DND-41 (cell line): Measurements from ENCODE around the gene ACVR1C.

Experiments
- ATAC-seq: fragments of 200-7000 bp; cut with Tn5 transposase; 3 replicates; pipeline ENCODE4 v1.9.1; 2021; ENCODE audit warnings: low read depth; ENCODE audit not compliant: insufficient read depth
- DNase-seq: peaks from one replicate; pipeline ENCODE4 v3.0.0-alpha.2; 2020
- H2AFZ ChIP-seq: 2 replicates; pipeline ENCODE4 v1.6.0; 2012; ENCODE audit warnings: low read depth, low read length
- H3K27ac ChIP-seq: 2 replicates; pipeline ENCODE4 v1.5.1; 2012; ENCODE audit warnings: low read length, inconsistent platforms
- H3K27me3 ChIP-seq: fragments of 200-600 bp; sonication (generic); 2 replicates; pipeline ENCODE4 v1.6.0; 2012; ENCODE audit warnings: low read length, mild to moderate bottlenecking, inconsistent platforms; ENCODE audit not compliant: insufficient read depth, poor library complexity
- H3K36me3 ChIP-seq: 2 replicates; pipeline ENCODE4 v1.5.1; 2012; ENCODE audit warnings: low read length, inconsistent platforms; ENCODE audit not compliant: insufficient read depth
- H3K4me1 ChIP-seq: 2 replicates; pipeline ENCODE4 v1.5.1; 2012; ENCODE audit warnings: mild to moderate bottlenecking, low read length; ENCODE audit not compliant: insufficient read depth
- H3K4me2 ChIP-seq: 2 replicates; pipeline ENCODE4 v1.6.0; 2012; ENCODE audit warnings: mild to moderate bottlenecking, moderate library complexity, low read length, inconsistent platforms; ENCODE audit not compliant: insufficient read depth
- H3K4me3 ChIP-seq, 2 experiments: fragments of 200-600 bp in 1 of 2; shearing (Covaris generic) in 1 of 2; 2 replicates each; pipeline ENCODE4 v1.5.1; 2012 to 2016; ENCODE audit warnings: inconsistent platforms in 2 of 2, low read length in 2 of 2, mild to moderate bottlenecking in 2 of 2, low read depth in 1 of 2, moderate library complexity in 1 of 2
- H3K79me2 ChIP-seq: 2 replicates; pipeline ENCODE4 v1.6.0; 2012; ENCODE audit warnings: low read length, inconsistent platforms; ENCODE audit not compliant: insufficient read depth
- H3K9ac ChIP-seq: 2 replicates; pipeline ENCODE4 v1.6.0; 2012; ENCODE audit warnings: low read depth, mild to moderate bottlenecking, inconsistent platforms, low read length, moderate library complexity
- H3K9me3 ChIP-seq: 2 replicates; pipeline ENCODE4 v1.5.1; 2012; ENCODE audit warnings: low read length, moderate library complexity, mild to moderate bottlenecking, inconsistent platforms; ENCODE audit not compliant: insufficient read depth, severe bottlenecking
- H4K20me1 ChIP-seq: 2 replicates; pipeline ENCODE4 v1.6.0; 2012; ENCODE audit warnings: low read length; ENCODE audit not compliant: insufficient read depth
- CTCF ChIP-seq: IDR thresholded peaks from 2 replicates; pipeline ENCODE4 v1.5.1; 2012; ENCODE audit warnings: borderline replicate concordance, low read length, moderate library complexity, mild to moderate bottlenecking; ENCODE audit not compliant: poor library complexity, severe bottlenecking; ENCODE audit errors: extremely low read depth
- EZH2 ChIP-seq: IDR thresholded peaks from 3 replicates; pipeline ENCODE4 v1.6.1; 2012; ENCODE audit warnings: borderline replicate concordance, low read depth, mild to moderate bottlenecking, moderate library complexity, low read length, inconsistent platforms; ENCODE audit not compliant: severe bottlenecking

ACVR1C gene

GRCh38 chr2:157492189-157492773 is 136.4 kb downstream of the ACVR1C start:
- peaks cover 6% of the 10 kb centered on the region for H3K27me3 ChIP-seq
- no peaks in the 10 kb centered on the region for H3K36me3 ChIP-seq
- H3K4me1 ChIP-seq = no peaks in the 10 kb centered on the region
- no peaks in the 10 kb centered on the region for H3K79me2 ChIP-seq
- H3K4me2 ChIP-seq = no peak overlapping the region
- no peaks in the 10 kb centered on the region for H3K9me3 ChIP-seq
- H3K4me3 ChIP-seq = no peak overlapping the region
- no peaks in the 10 kb centered on the region for H4K20me1 ChIP-seq
- ATAC-seq = peak; percentile 91
- peak; percentile 70 for DNase-seq
- H3K27ac ChIP-seq = no peak overlapping the region
- TF ChIP-seq CTCF = peak; percentile 85
- TF ChIP-seq EZH2 = no peak
- H2AFZ ChIP-seq = no peak overlapping the region
- no peak overlapping the region for H3K9ac ChIP-seq

GRCh38 chr2:157489983-157490382 is 138.7 kb downstream of the ACVR1C start:
- H3K4me1 ChIP-seq = no peaks in the 10 kb centered on the region
- no peaks in the 10 kb centered on the region for H3K79me2 ChIP-seq
- TF ChIP-seq EZH2 (no peak), CTCF (no peak)
- peaks cover 13% of the 10 kb centered on the region for H3K27me3 ChIP-seq
- no peak overlapping the region for H3K4me2 ChIP-seq
- H3K4me3 ChIP-seq = no peak overlapping the region
- ATAC-seq (no peak), DNase-seq (no peak)
- no peak overlapping the region for H3K27ac ChIP-seq
- H3K9me3 ChIP-seq = no peaks in the 10 kb centered on the region
- H4K20me1 ChIP-seq = no peaks in the 10 kb centered on the region
- no peak overlapping the region for H2AFZ ChIP-seq
- no peak overlapping the region for H3K9ac ChIP-seq
- no peaks in the 10 kb centered on the region for H3K36me3 ChIP-seq

GRCh38 chr2:157488877-157489276 is 139.8 kb downstream of the ACVR1C start:
- H3K9me3 ChIP-seq = no peaks in the 10 kb centered on the region
- H3K9ac ChIP-seq = no peak overlapping the region
- DNase-seq (no peak), ATAC-seq (no peak)
- no peak overlapping the region for H3K4me2 ChIP-seq
- H4K20me1 ChIP-seq = no peaks in the 10 kb centered on the region
- H3K79me2 ChIP-seq = no peaks in the 10 kb centered on the region
- H3K27me3 ChIP-seq = peaks cover 13% of the 10 kb centered on the region
- H3K4me3 ChIP-seq = no peak overlapping the region
- H2AFZ ChIP-seq = no peak overlapping the region
- TF ChIP-seq CTCF (no peak), EZH2 (no peak)
- H3K4me1 ChIP-seq = no peaks in the 10 kb centered on the region
- no peaks in the 10 kb centered on the region for H3K36me3 ChIP-seq
- no peak overlapping the region for H3K27ac ChIP-seq
